ENCODE results near the gene ALG2.

Gene ALG2

GRCh38 chr9:99192786-99193465 lies 28.8 kb downstream of the ALG2 start:
- no peak for TF ChIP-seq CTCF (IDR thresholded peaks at IDR 0.05; ENCODE audit: low read depth, low read length)
- DNase-seq (ENCODE audit: extremely low read depth, low read depth), result no peak

GRCh38 chr9:99190597-99191283 lies 31.0 kb downstream of the ALG2 start:
- TF ChIP-seq CTCF (IDR thresholded peaks at IDR 0.05; ENCODE audit: low read depth, low read length), result no peak
- no peak for DNase-seq (ENCODE audit: extremely low read depth, low read depth)

GRCh38 chr9:99189887-99190596 lies 31.7 kb downstream of the ALG2 start:
- no peak for DNase-seq (ENCODE audit: extremely low read depth, low read depth)
- TF ChIP-seq CTCF (IDR thresholded peaks at IDR 0.05; ENCODE audit: low read depth, low read length), result no peak

- no peak for TF ChIP-seq CTCF (IDR thresholded peaks at IDR 0.05; ENCODE audit: low read depth, low read length)
These were observed 32.6 kb downstream of the ALG2 start for GRCh38 chr9:99189186-99189585.

GRCh38 chr9:99187311-99187710 lies 34.4 kb downstream of the ALG2 start:
- no peak for DNase-seq (ENCODE audit: extremely low read depth, low read depth)
- TF ChIP-seq CTCF (IDR thresholded peaks at IDR 0.05; ENCODE audit: low read depth, low read length), result no peak

More at GRCh38 chr9:99189186-99189585, 32.6 kb downstream of the ALG2 start:
- DNase-seq (ENCODE audit: extremely low read depth, low read depth), result no peak

- DNase-seq (ENCODE audit: extremely low read depth, low read depth), result no peak
- TF ChIP-seq CTCF (IDR thresholded peaks at IDR 0.05; ENCODE audit: low read depth, low read length), result no peak
These were observed 35.8 kb downstream of the ALG2 start for GRCh38 chr9:99185934-99186333.

- no peak for DNase-seq (ENCODE audit: extremely low read depth, low read depth)
- no peak for TF ChIP-seq CTCF (IDR thresholded peaks at IDR 0.05; ENCODE audit: low read depth, low read length)
These were observed 36.5 kb downstream of the ALG2 start for GRCh38 chr9:99185348-99185632.
